ENCODE results near the gene TNNT2. TPM values are rescaled to one million over a fixed set of nuclear protein-coding genes. Genes with fewer than 3 reads are reported as not detected.

TNNT2 gene
- total RNA-seq, 1 experiment from 2014 or later = not detected

- ChIA-PET POLR2A (interaction anchor here (0.6 kb wide), 2 partner anchors 28 to 226 kb away, joined by 4 to 11 read pairs; no protein-coding TSS in a partner anchor), CTCF (interaction anchor here (0.7 kb wide), 2 partner anchors 9 to 291 kb away, joined by 8 to 16 read pairs; no protein-coding TSS in a partner anchor)
- intact Hi-C loops (cut with micrococcal nuclease; ENCODE audit: unreplicated experiment) (no loop called here), in situ Hi-C loops (cut with HindIII; ENCODE audit: low pct_unique_long_range_greater_than_20kb, low sequenced_read_pairs) (no loop called here)
- TF ChIP-seq REST (IDR thresholded peaks at IDR 0.05; ENCODE audit: insufficient read depth in 1 of 2, low read depth in 2 of 2, low read length in 1 of 2) (no peak), SIN3A (IDR thresholded peaks at IDR 0.05; ENCODE audit: borderline replicate concordance, insufficient read depth, low read depth, low read length) (no peak), CTCF (IDR thresholded peaks at IDR 0.05) (no peak), POLR2AphosphoS5 (IDR thresholded peaks at IDR 0.05; ENCODE audit: low read depth, low read length) (no peak), TCF7L2 (IDR thresholded peaks at IDR 0.05; ENCODE audit: low read depth, low read length) (no peak)
- Histone ChIP-seq H3K36me3 (ENCODE audit: control insufficient read depth, insufficient read depth, low read length) (no peaks in the 10 kb centered on the region), H3K27ac (ENCODE audit: low read length) (no peak overlapping the region), H3K27me3 (ENCODE audit: control insufficient read depth, insufficient read depth, low read length) (peaks cover 4% of the 10 kb centered on the region), H3K4me1 (ENCODE audit: control insufficient read depth, insufficient read depth, low read length) (no peaks in the 10 kb centered on the region), H3K9me3 (ENCODE audit: control insufficient read depth, insufficient read depth, low read depth, low read length) (no peaks in the 10 kb centered on the region), H3K4me3 (ENCODE audit: low read depth in 2 of 2, low read length in 2 of 2) (no peak overlapping the region)
- no TSS peak for BruUV-seq (replicated peaks)
- ATAC-seq = no peak
- no peak for DNase-seq (ENCODE audit: low read depth, low spot score)
Measured at GRCh38 chr1:201418461-201418860, 41.0 kb upstream of the TNNT2 start.

GRCh38 chr1:201414051-201414738, 36.7 kb upstream of the TNNT2 start:
- Histone ChIP-seq H3K27ac (ENCODE audit: low read length) (no peak overlapping the region), H3K4me1 (ENCODE audit: control insufficient read depth, insufficient read depth, low read length) (no peaks in the 10 kb centered on the region), H3K4me3 (ENCODE audit: low read depth in 2 of 2, low read length in 2 of 2) (no peak overlapping the region), H3K36me3 (ENCODE audit: control insufficient read depth, insufficient read depth, low read length) (no peaks in the 10 kb centered on the region), H3K9me3 (ENCODE audit: control insufficient read depth, insufficient read depth, low read depth, low read length) (no peaks in the 10 kb centered on the region), H3K27me3 (ENCODE audit: control insufficient read depth, insufficient read depth, low read length) (peaks cover 8% of the 10 kb centered on the region)
- in situ Hi-C loops (cut with HindIII; ENCODE audit: low pct_unique_long_range_greater_than_20kb, low sequenced_read_pairs) (no loop called here), intact Hi-C loops (cut with micrococcal nuclease; ENCODE audit: unreplicated experiment) (no loop called here)
- no TSS peak for BruUV-seq (replicated peaks)
- no peak for DNase-seq (ENCODE audit: low read depth, low spot score)
- no peak for ATAC-seq
- ChIA-PET CTCF (no interaction called here), POLR2A (no interaction called here)
- TF ChIP-seq SIN3A (IDR thresholded peaks at IDR 0.05; ENCODE audit: borderline replicate concordance, insufficient read depth, low read depth, low read length) (no peak), POLR2AphosphoS5 (IDR thresholded peaks at IDR 0.05; ENCODE audit: low read depth, low read length) (no peak), TCF7L2 (IDR thresholded peaks at IDR 0.05; ENCODE audit: low read depth, low read length) (no peak), REST (IDR thresholded peaks at IDR 0.05; ENCODE audit: insufficient read depth in 1 of 2, low read depth in 2 of 2, low read length in 1 of 2) (no peak), CTCF (IDR thresholded peaks at IDR 0.05) (no peak)

Data from Panc1 (cell line).